GM21825 (cell line): ENCODE results near the gene BSCL2.
"Not testable (repeated sequence)": the region's sequence is repeated elsewhere in the genome, so short reads cannot be mapped to it uniquely, and the experiment has no call there.

Experiments
- ATAC-seq: cut with Tn5 transposase; IDR thresholded peaks from one replicate; pipeline ENCODE4 v1.9.1; 2021; ENCODE audit warnings: mild to moderate bottlenecking, moderate library complexity; ENCODE audit not compliant: unreplicated experiment

Gene BSCL2

GRCh38 chr11:62707277-62707861 is at the start of gene BSCL2, which contains the start of gene GNG3:
TSS of gene BSCL2 (minus strand) at chr11:62707424. CDS start at chr11:62707195, 229 bp downstream.
TSS of gene GNG3 (plus strand) at chr11:62707676. CDS start at chr11:62708296, 620 bp downstream.
- no peak for ATAC-seq

GRCh38 chr11:62755086-62755615 is 47.9 kb upstream of the BSCL2 start:
- ATAC-seq, result no peak

DNA sequence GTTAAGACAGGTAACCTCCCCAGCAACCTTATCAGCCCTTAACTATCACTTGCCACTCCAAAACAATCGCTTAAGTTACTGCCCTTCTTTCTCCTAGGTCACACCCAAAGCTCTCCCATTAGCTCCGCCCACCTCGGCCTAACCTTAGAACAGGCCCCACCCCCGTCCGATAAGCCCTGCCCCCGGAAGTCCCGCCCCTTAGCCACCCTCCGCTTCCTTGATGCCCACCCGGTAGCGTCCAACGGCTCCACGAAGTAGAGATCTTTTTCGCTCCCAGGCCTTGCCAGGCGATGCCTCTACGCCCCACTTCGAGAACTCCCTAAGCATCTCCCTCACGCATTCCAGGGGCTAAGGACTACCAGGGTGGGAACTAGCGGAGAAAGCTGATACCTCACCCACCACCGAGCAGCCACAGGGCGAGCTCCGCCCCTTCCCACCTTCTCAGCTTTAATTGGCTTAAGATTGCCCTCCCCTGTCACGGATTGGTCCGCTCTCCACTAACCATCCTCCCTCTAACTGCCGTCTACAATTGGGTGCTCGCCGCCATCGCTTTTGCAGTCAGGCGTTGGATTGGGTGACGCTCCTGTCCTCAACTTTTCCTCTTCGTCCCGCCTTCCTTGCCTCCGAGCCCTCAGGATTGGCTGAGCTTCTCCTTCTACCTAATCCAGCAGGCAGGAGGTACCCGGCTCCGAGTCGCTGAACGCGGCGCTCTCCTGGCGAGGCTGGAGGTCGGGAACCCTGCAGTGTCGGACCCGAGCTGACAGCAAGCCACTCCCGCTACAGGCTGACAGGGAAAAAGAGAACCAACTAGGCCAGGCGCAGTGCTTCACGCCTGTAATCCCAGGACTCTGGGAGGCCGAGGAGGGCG is 46.7 kb upstream of the BSCL2 start, which contains the start of gene ZBTB3:
ZBTB3 (minus strand) TSS at position 425 of the 868 bp plus-strand sequence. CDS start 496 bp downstream, outside the sequence.
- peak; percentile 89 for ATAC-seq

- ATAC-seq, result no peak
Measured at GRCh38 chr11:62752994-62753735, 45.9 kb upstream of the BSCL2 start.

GRCh38 chr11:62752177-62752785 is 45.1 kb upstream of the BSCL2 start:
- ATAC-seq, result no peak

- ATAC-seq, result not testable (repeated sequence)
Measured at GRCh38 chr11:62749931-62750330, 42.7 kb upstream of the BSCL2 start.

DNA sequence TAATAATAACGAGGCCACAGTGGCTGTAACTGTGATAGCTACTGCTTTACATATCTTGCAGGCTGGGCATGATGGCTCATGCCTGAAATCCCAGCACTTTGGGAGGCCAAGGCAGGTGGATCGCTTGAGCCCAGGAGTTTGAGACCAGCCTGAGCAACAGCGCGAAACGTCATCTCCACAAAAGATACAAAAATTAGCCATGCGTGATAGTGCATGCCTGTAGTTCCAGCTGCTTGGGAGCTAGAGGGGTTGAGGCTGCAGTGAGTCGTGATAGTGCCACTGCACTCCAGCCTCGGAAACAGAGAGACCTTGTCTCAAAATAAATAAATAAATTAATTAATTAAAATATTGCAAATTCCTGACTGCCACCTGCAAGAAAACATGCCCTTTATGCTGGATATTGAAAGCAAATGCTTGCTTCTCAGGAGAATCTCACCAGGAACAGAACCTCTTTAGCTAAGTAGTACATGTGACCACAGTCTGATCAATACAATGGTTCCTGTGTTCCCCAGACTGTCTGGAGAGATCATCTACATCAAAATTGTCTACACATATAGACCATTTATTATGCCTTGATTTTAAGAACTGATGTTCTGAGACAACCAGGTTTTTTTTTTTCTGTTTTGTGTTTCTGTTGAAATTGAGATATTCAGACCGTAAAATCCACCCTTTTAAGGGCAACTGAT is 40.4 kb upstream of the BSCL2 start:
- no peak for ATAC-seq

GRCh38 chr11:62737196-62737595 is 30.0 kb upstream of the BSCL2 start:
- no peak for ATAC-seq

DNA sequence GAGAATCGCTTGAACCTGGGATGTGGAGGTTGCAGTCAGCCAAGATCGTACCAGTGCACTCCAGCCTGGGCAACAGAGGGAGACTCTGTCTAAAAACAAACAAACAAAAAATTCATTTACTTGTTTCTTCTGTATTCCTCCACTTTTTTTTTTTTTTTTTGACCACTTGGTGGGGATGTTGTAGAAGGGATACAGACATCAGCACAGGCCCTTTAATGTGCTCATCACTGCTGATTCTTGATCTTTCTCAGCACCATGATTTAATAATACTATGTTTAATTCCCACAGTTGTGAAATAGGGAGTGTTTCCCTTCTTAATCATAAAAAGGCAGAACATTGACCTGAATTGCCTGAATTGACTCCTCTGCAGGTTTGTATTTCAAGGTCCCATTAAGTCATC is 25.6 kb upstream of the BSCL2 start:
- no peak for ATAC-seq

- not testable (repeated sequence) for ATAC-seq
Measured at GRCh38 chr11:62730076-62730475, 22.9 kb upstream of the BSCL2 start.

DNA sequence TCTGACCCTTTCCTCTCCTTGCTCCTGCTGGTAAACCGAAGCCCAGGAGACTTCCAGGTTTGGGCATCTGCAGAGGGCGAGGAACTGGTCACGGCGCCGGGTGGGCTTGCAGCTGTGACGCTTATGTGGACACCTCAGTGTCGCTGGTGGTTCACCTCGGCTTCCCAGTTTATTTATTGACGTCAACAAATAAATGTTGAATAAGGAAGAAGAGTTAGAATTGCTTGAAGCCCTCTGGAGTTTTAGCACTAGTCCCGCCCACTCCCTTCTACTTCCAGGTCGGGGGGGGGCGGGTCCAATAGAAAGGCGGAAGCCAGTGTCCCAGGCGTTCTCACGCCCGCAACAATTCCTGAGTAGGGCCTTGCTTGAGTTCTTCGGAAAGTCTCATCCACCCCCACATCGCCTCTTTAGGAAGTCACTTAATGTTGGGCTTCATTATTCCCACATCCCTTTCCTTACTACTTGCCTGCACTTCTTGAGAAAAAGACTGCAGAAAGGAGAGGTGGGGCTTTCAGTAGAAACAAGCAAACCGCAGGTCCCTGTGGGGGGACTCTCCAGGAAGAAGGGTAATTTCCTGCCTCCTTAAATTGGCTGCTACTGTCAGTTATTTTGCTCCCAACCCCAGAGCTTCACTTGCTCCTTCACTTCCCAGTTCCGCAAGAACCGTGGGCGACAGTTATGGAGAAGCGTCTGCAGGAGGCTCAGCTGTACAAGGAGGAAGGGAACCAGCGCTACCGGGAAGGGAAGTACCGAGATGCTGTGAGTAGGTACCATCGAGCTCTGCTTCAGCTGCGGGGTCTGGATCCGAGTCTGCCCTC is 21.2 kb upstream of the BSCL2 start, which contains the start of gene TTC9C:
TTC9C (plus strand) TSS at position 316 of the 818 bp plus-strand sequence; CDS start at position 679, 363 bp downstream.
- peak; percentile 27 for ATAC-seq

DNA sequence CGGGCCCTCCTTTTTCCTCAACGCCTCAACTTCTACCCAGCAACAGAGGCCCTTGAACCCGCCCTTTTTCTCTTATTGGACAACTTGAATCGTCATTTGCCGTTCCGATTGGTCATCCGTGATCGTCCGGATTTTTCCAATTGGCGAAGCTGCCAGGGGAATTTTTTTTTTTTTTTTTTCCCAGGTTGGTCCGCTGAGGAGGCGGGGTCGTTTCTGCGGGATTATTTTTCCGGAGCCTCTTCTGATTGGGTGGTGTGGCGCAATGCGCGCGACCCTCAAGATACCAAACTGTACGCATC is 20.6 kb upstream of the BSCL2 start:
- ATAC-seq, result peak; percentile 52

GRCh38 chr11:62727165-62727871 is 20.1 kb upstream of the BSCL2 start, which contains the start of gene HNRNPUL2:
TSS of gene HNRNPUL2 (minus strand) at chr11:62727457. CDS start at chr11:62727156, 301 bp downstream.
- ATAC-seq, result peak; percentile 65

- no peak for ATAC-seq
Measured at GRCh38 chr11:62726915-62727164, 19.6 kb upstream of the BSCL2 start.

DNA sequence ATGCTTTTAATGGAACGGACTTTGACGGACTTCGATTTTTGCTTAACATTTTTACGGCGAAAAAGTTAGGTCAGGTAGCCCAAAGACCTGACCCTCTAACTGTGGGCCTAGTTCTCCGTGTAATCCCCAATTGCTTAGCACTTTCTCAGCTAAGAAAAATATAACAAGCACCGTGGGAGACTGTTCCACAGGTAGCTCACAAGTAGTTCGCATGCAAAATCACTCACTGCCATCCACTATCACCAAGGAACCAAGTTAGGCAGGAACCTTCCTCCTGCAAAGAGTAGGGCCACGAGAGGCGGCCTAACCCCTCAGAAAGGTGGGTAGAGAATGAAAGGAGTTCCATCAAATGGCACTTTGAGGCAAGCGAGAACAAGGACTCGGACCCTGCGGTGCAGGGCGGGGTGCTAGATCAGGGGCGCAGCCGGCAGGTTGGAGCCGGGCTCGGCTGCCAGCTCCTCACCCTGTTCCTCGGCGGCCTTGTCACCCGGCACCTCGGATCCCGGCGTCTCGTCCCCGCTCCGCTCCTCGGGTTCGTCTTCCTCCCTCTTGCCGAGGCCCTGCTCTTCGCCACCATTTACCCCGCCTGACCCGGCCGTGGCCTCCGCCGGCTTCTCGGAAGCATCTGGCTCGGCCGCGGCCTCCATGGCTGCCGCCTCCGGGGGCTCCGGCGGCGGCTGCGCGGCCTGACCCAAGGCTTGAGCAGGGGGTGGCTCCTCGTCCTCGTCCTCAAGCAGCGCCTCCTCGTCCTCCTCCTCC is 19.1 kb upstream of the BSCL2 start:
- peak; percentile 0 for ATAC-seq

DNA sequence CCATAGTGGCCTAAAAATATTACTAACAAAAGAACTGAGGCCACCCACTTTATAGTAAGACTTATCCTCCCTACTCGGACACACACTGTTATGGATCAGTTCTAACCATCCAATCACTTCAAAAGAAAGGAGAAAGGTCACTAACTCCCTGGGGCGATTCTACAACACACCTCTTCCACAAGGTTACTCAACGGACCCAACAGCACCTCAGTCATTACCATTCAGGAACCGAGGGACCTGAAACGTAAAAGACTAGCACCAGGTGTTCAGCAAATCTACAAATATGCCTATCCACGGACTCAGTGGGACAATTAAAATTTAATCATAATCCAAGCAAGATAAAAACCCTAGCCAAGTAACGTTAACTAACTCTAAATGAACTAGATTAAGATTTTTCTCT is 18.4 kb upstream of the BSCL2 start:
- ATAC-seq, result no peak

DNA sequence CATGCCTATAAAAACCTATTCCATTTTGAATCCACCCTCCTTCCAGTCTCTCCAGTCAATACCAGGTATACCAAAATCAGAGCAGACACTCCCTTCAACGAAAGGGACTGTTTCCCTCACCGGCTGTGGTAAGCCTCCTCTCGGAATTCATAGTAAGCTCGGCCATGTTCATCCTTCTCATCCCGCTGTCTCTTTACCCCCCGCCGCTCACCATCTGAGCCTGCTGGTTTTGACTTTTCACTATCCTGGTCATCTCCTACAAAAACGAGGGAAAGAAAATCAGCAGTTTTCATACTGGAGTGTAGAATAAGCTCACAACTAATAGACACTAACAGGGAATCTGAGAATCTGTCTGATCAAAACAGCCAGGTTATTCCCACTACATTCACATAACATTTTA is 16.9 kb upstream of the BSCL2 start:
- no peak for ATAC-seq

DNA sequence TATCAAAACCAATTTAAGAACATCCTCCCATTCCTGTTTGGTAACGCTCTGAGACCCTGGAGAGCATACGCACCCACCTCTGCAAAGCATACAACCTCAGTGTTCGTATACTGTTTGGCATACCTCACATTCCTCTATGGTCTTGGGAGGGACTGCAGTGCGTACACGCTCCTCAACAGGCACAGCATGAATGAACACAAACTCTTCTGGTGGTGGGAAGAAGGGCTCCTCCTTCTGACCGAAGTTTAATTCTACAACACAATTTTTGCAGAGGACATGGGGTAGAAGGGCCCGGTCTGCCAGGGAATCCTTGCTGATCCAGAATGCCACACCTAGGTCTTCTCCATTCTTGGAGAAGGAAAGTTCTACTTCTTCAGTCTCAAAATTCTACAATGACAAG is 14.8 kb upstream of the BSCL2 start:
- no peak for ATAC-seq
